NCI-H2081 treated with DMSO at 0.1 percent for 48 hours (cell line): ENCODE data around the gene RESF1.

Source experiments
- DNase-seq: peaks from one replicate; lab custom pipeline; 2025; lab: John Stamatoyannopoulos, UW

The RESF1 gene

DNA sequence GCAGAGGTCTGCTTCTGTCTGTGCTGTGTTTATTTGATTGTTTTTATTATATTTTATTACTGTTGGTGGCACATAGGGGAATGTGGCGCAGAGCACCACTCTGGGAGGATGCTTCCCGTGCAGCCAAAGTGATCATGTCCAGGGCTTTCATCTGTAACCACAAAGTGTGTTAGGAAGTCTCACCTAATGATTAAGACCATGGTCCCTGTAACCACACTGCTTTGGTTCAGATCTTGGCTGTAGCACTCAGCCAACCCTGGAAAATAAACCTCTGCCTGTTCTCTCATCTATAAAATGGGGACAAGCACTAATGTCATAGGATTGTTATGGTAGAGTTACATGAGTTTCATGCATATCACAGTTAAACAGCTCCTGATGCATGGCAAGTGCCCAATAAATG is 1.9 kb downstream of the RESF1 start:
- no peak for DNase-seq

DNA sequence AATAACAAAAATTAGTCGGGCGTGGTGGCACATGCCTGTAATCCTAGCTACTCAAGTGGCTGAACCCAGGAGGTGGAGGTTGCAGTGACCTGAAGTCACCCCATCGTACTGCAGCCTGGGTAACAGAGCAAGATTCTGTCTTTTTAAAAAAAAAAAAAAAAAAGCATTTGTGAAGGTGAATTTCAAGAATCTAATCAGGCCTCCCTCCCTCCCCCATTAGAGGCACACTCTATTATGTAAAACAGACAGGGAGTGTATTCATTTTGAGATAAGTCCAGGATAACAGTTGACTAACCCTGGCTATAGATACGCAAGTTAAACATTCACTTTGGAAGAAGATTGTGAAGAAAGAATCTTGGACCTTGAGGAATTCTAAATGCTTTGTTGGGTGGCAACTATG is 2.9 kb downstream of the RESF1 start:
- DNase-seq = no peak

DNA sequence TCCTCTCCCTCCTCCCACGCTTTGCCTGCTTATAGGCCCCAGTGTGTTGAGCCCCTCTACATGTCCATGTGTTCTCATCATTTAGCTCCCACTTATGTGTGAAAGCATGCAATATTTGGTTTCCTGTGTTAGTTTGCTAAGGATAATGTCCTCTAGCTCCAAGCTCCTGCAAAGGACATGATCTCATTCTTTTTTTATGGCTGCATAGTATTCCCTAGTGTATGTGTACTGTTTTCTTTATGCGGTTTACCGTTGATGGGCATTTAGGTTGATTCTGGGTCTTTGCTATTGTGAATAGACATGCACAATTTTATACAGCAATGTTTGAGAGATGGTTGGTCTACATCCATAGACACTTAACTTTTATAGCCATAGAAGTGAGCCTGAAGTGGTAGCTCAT is 5.1 kb downstream of the RESF1 start:
- no peak for DNase-seq

DNA sequence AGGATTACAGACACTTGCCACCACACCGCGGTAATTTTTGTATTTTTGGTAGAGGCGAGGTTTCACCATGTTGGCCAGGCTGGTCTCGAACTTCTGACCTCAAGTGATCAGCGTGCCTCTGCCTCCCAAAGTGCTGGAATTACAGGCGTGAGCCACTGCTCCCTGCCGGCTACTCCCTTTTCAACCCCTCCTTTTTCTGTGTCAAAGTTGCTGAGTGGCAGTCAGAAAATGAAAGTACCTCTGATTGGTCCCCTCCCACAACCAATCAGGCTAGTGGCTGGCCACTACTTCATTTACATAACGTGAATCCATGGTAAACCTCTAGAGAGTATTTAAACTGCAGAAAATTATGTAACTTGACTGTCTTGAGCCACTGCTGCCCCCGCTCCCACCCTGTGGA is 5.9 kb downstream of the RESF1 start:
- no peak for DNase-seq

GRCh38 chr12:31966558-31967205 is 7.5 kb downstream of the RESF1 start:
- no peak for DNase-seq

GRCh38 chr12:31967539-31967938 is 8.3 kb downstream of the RESF1 start:
- DNase-seq = no peak

DNA sequence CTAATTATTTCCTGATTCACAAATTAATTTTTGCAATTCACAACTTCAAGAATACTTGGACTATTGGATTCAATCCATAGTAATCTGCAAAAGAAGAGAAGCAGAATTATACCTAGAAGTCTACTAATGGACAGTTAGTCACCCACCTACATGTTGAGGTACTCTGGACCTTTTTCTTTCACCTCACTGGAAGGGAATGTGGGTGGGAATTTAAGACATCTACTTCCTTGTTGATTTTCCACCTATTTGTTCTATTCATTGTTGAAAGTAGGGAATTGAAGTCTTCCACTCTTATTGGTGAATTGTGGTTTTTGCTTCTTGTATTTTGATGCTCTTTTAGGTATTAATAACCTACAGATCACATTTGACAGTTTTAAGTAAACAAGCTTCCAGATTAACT is 11.0 kb downstream of the RESF1 start:
- DNase-seq = no peak

DNA sequence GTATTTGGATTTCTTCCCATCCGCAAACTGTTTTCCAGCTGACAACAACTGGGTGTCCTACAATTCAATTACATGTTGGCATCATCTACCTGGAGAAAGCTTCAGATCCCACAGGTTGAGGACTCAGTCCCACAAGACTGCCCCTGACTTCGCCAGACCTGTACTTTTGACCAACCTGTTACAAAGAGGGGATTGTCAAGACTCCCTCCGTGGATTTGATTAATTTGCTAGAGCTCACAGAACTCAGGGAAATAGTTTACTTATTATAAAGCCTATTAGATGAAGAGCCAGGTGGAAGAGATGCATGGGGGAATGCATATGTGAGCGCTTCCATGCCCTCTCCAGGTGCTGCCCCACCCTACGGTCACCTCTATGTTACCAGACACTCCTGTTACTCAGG is 14.6 kb downstream of the RESF1 start:
- DNase-seq = no peak

- DNase-seq = no peak
Observed at GRCh38 chr12:31974673-31975072, 15.5 kb downstream of the RESF1 start.

DNA sequence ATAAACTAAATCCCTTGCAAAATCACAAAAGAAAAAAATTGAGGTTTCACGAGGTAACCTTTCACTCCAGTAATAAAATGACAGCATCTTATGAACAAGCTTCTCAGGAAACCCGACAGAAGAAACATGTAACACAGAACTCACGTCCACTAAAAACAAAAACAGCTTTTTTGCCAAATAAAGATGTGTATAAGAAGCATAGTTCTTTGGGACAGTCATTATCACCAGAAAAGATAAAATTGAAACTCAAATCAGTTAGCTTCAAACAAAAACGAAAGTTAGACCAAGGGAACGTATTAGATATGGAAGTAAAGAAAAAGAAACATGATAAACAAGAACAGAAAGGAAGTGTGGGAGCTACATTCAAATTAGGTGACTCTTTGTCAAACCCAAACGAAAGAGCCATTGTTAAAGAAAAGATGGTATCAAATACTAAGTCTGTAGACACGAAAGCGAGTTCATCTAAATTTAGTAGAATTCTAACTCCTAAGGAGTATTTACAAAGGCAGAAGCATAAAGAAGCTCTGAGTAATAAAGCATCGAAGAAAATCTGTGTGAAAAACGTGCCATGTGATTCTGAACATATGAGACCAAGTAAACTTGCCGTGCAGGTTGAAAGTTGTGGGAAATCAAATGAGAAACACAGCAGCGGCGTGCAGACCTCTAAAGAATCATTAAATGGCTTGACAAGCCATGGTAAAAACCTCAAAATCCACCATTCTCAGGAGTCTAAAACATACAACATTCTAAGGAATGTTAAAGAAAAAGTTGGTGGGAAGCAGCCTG is 25.8 kb downstream of the RESF1 start:
- DNase-seq = no peak

DNA sequence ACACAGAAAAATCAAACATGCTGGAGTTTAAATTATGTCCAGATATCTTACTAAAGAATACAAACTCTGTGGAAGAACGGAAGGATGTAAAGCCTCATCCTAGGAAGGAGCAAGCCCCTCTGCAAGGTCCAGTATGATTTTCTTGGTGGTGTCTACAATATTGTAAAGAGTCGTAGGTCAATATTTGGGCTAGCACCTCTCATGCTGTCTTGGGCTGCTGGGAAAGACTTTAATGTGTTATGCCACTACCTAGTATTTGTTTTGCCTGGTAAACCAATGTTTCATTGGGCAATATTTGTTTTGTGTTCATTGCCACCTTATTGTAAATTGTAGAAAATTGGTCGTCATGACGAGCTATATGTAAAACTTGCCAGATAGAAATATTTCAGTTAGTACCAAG is 26.6 kb downstream of the RESF1 start:
- DNase-seq = no peak

DNA sequence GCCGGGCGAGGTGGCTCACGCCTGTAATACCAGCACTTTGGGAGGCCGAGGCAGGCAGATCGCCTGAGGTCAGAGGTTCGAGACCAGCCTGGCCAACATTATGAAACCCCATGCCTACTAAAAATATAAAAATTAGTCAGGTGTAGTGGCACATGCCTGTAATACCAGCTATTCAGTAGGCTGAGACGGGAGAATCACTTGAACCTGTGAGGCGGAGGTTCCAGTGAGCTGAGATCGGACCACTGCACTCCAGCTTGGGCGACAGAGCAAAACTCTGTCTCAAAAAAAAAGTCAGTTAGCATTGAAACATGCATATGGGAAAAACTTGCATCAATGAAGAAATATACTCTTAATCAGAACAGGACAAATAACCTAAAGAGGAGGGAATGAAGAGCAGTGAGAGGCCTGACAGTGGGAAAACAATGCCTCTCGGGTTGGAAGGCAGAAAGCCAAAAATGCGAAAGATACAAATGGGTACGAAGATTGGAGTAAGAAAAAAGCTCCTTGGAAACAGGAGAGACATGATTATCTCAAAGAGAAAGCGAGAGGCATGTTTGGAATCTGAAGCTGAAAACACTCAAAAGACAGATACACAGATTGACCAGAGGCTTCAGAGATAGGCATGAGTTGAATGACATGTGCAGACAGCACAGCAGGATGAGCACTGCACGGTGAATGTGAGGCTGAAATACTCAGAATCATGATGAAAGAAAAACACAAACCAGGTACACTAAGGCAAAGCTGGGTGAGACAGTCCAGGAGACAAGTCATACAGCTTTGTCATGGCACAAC is 30.6 kb downstream of the RESF1 start:
- DNase-seq = no peak

DNA sequence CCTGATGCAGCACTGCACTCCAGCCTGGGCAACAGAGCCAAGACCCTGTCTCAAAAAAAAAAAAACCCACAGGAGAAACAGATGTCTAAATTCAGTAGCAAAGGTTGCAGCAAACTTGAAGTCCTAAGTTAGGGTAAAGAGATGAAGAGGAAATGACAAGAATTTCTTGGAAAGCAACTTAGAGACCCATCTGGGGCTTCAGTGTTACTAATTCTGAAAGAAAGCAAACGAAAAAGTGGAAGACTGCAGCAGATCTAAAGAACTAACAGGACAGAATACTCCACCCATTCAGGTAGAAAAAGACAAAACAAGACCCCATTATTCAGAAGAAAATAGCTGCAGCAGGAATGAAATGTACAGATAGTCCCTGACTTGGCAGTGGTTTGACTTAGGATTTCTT is 31.9 kb downstream of the RESF1 start:
- DNase-seq = no peak

GRCh38 chr12:31991815-31992214 is 32.6 kb downstream of the RESF1 start:
- no peak for DNase-seq

DNA sequence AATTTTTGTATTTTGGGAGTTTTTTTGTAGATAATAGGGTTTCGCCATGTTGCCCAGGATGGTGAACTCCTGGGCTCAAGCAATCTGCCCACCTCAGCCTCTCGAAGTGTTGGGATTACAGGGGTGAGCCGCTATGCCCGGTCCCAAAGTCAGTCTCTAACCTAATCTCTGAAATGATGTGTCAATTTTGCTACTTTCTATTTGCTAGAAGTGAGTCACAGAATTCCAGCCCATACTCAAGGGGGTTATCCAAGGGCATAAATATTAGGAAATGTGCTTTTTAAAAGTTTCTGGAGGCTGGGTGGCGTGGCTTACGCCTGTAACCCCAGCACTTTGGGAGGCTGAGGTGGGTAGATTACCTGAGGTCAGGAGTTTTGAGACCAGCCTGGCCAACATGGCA is 40.5 kb downstream of the RESF1 start:
- no peak for DNase-seq

DNA sequence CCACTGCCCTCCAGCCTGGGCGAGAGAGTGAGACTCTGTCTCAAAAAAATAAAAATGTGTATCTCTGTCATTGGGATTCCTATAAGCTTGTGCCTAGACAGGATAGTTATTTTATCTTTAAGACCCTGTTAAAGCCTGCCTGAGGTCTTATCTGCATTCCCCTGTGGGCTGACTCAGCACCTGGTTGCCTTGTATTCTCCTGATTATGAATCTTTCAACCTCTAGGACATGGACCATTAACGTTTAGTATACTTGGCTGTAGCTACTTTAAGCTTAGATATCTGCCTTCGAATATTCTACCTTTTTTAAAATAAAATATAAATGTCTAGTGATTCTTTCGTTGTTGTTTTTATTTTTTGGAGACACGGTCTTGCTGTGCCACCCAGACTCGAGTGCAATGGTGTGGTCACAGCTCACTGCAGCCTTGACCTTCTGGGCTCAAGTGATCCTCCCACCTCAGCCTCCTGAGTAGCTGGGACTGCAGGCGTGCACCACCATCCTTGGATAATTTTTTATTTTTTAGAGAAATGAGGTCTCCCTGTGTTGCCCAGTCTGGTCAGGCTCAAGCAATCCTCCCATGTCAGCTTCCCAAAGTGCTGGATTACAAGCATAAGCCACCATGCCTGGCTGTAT is 41.3 kb downstream of the RESF1 start:
- DNase-seq = no peak

DNA sequence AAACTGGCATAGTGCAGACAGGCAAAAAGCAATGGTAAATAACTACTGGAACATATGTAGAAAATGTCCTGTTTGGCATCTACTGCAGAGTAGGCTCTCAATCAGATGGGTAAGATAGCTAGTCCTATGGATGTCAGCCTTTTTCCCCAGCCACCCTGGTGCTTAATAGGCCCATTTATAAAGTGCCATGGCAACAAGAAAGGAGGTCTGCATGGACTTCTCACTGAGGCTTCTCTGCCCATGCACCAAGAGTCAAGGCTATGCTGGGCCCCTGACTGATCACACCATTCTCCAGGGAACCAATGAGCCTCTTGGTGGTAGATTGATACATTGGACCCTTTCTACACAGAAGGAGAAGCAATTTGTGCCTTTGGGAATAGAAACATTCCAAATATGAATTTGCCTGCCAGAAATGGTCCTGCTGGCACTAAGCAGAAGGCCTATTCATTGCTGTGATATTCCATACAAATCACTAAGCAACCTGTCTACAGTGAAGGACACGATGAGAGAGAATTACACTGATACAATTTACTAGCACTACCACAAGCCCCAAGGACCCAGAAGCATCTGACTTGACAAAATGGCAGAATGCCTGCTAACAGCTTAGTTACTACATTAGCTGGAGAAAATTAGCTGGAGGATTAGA is 43.8 kb downstream of the RESF1 start:
- no peak for DNase-seq

- DNase-seq = no peak
Observed at GRCh38 chr12:32003654-32004053, 44.4 kb downstream of the RESF1 start.

DNA sequence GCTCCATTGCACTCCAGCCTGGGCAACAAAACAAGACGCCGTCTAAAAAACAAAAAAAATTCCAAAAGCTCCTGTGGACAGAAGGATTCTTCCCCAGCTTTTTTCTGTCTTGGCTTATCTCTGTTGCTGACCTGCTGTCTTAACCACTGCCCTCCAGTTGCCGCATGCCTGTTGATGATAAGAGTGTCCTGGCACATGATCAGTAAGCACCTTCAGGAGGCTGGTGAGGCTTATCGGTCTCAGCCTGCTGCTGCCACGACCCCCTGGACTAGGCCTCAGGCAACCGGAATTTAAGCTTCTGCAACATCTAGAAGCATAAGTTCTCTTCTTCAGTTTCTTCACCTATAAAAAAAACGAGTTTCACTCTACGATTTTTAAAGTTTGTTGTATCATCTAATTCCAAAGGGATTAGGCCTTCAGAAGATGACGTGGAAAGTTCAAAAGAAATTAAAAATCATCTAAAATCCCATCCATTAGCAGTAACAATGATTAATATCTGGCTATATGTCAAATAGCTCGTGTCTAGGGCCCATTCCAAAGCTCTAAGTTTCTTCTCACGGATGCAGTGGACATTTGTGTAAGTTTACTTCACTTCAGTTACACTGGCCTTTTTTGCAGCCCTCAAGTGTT is 46.4 kb downstream of the RESF1 start:
- no peak for DNase-seq
